AG10803 (cell line): ENCODE results near the gene AFAP1.

Experiments used
- DNase-seq: peaks from one replicate; pipeline ENCODE4 v3.0.0; 2010; ENCODE audit warnings: low read depth
- H3K4me3 ChIP-seq: 2 replicates; pipeline ENCODE4 v1.5.1; 2011; ENCODE audit warnings: mild to moderate bottlenecking, low read length, control low read depth
- CTCF ChIP-seq: conservative IDR thresholded peaks from 2 replicates; pipeline ENCODE4 v1.5.1; 2011; ENCODE audit warnings: mild to moderate bottlenecking, low read length, control low read depth, inconsistent platforms

Gene AFAP1

GRCh38 chr4:7968262-7968896 is 28.7 kb upstream of the AFAP1 start:
- H3K4me3 ChIP-seq: no peak overlapping the region
- DNase-seq: no peak
- no peak for TF ChIP-seq CTCF

GRCh38 chr4:7967501-7968261 is 28.0 kb upstream of the AFAP1 start:
- no peak overlapping the region for H3K4me3 ChIP-seq
- TF ChIP-seq CTCF: no peak
- no peak for DNase-seq

GRCh38 chr4:7967063-7967440 is 27.4 kb upstream of the AFAP1 start:
- no peak for DNase-seq
- TF ChIP-seq CTCF: no peak
- H3K4me3 ChIP-seq: no peak overlapping the region

GRCh38 chr4:7966281-7967062 is 26.8 kb upstream of the AFAP1 start:
- TF ChIP-seq CTCF: no peak
- H3K4me3 ChIP-seq: no peak overlapping the region
- no peak for DNase-seq

GRCh38 chr4:7964890-7965662 is 25.4 kb upstream of the AFAP1 start:
- no peak overlapping the region for H3K4me3 ChIP-seq
- peak; percentile 53 for DNase-seq
- TF ChIP-seq CTCF: no peak

- no peak for TF ChIP-seq CTCF
- DNase-seq: no peak
- H3K4me3 ChIP-seq: no peak overlapping the region
Observed at GRCh38 chr4:7964459-7964858, 24.8 kb upstream of the AFAP1 start.
